A549 (cell line): ENCODE results near the gene ITGA7. TPM values are rescaled to one million over a fixed set of nuclear protein-coding genes. Genes with fewer than 3 reads are reported as not detected.
A peak's percentile ranks its signal among the peaks of the same experiment; 100 is the strongest.

Experiments used
- ATAC-seq, 2 experiments: fragments of 200-7000 bp in 1 of 2; fragments of >200 bp in 1 of 2; cut with Nextera tagmentation in 1 of 2; cut with Tn5 transposase in 1 of 2; 3 replicates each; pipeline versions ENCODE4 v1.8.0 to v1.9.1; 2018 to 2020; ENCODE audit warnings: mild to moderate bottlenecking in 1 of 2, moderate library complexity in 1 of 2
- CTCF ChIA-PET: fragments of 300-600 bp; sonication (Branson Sonifier 250); formaldehyde crosslinking; extraction: SDS; loops from one replicate; lab custom pipeline; 2021; ENCODE audit warnings: antibody characterized with exemption, inconsistent platforms; lab: Yijun Ruan, JAX
- POLR2A ChIA-PET: fragments of 350-600 bp; formaldehyde crosslinking; extraction: SDS; loops from one replicate; lab custom pipeline; 2021; ENCODE audit warnings: antibody characterized with exemption, inconsistent platforms; lab: Yijun Ruan, JAX
- DNase-seq, 2 experiments: peaks; one replicate each; pipeline versions ENCODE4 v3.0.0 to v3.0.0-alpha.2; 2011 to 2016; ENCODE audit warnings: low read depth in 1 of 2, low spot score in 1 of 2
- FAIRE-seq: peaks from 2 replicates; lab custom pipeline; 2011; peaks lifted over from hg19 to GRCh38; lab: Jason Lieb, UNC
- H3K27ac ChIP-seq, 2 experiments: fragments of >200 bp; sonication (Bioruptor Twin); formaldehyde crosslinking; 3 replicates each; pipeline ENCODE4 v1.5.1; 2016 to 2017
- H3K4me1 ChIP-seq: fragments of >200 bp; sonication (Bioruptor Twin); formaldehyde crosslinking; 3 replicates; pipeline ENCODE4 v1.6.1; 2016
- H3K4me2 ChIP-seq: fragments of >200 bp; sonication (Bioruptor Twin); formaldehyde crosslinking; 3 replicates; pipeline ENCODE4 v1.6.1; 2016
- H3K4me3 ChIP-seq: fragments of >200 bp; sonication (Bioruptor Twin); formaldehyde crosslinking; 3 replicates; pipeline ENCODE4 v1.5.1; 2016
- H3K9me3 ChIP-seq: fragments of >200 bp; sonication (Bioruptor Twin); formaldehyde crosslinking; 3 replicates; pipeline ENCODE4 v1.6.1; 2016
- CBX2 ChIP-seq: fragments of 200-600 bp; sonication (generic); IDR thresholded peaks from 2 replicates; pipeline ENCODE4 v1.6.1; 2016; ENCODE audit warnings: low read depth, mild to moderate bottlenecking, borderline replicate concordance
- CBX8 ChIP-seq: fragments of 200-600 bp; sonication (generic); IDR thresholded peaks from 2 replicates; pipeline ENCODE4 v1.6.1; 2016
- CHD2 ChIP-seq: fragments of 150-350 bp; IDR thresholded peaks from 2 replicates; pipeline ENCODE4 v1.6.1; 2014; ENCODE audit warnings: low read length; ENCODE audit not compliant: partially characterized antibody
- CHD4 ChIP-seq: fragments of 200-600 bp; sonication (generic); IDR thresholded peaks from 2 replicates; pipeline ENCODE4 v1.6.1; 2016; ENCODE audit warnings: antibody characterized with exemption, mild to moderate bottlenecking, borderline replicate concordance
- EHMT2 ChIP-seq: fragments of 200-600 bp; sonication (generic); IDR thresholded peaks from 2 replicates; pipeline ENCODE4 v1.6.1; 2016; ENCODE audit warnings: antibody characterized with exemption, low read depth, mild to moderate bottlenecking, moderate library complexity
- EP300 ChIP-seq, 2 experiments: fragments of >200 bp; sonication (Bioruptor Twin); formaldehyde crosslinking; IDR thresholded peaks; 2 replicates in 1 of 2; 3 replicates in 1 of 2; pipeline ENCODE4 v1.6.1; 2016 to 2017
- ESRRA ChIP-seq: fragments of 150-350 bp; IDR thresholded peaks from 2 replicates; pipeline ENCODE4 v1.6.1; 2014; ENCODE audit warnings: mild to moderate bottlenecking, low read length, borderline replicate concordance
- HDAC2 ChIP-seq: fragments of 200-600 bp; sonication (generic); IDR thresholded peaks from 2 replicates; pipeline ENCODE4 v1.6.1; 2016
- HES2 ChIP-seq: fragments of >200 bp; sonication (Bioruptor Twin); formaldehyde crosslinking; IDR thresholded peaks from 2 replicates; pipeline ENCODE4 v1.6.1; 2016
- HEYL ChIP-seq: fragments of 250-450 bp; sonication (Bioruptor Pico); IDR thresholded peaks from 2 replicates; pipeline ENCODE4 v1.8.0; 2021; ENCODE audit warnings: mild to moderate bottlenecking, moderate library complexity
- HOXA7 ChIP-seq: fragments of 250-450 bp; sonication (Bioruptor Pico); IDR thresholded peaks from 2 replicates; pipeline ENCODE4 v1.5.0; 2020; ENCODE audit warnings: mild to moderate bottlenecking, moderate library complexity
- HOXB13 ChIP-seq: fragments of 250-450 bp; sonication (Bioruptor Pico); IDR thresholded peaks from 2 replicates; pipeline ENCODE4 v1.5.0; 2020; ENCODE audit warnings: low read depth, mild to moderate bottlenecking, moderate library complexity
- JUNB ChIP-seq: fragments of >200 bp; sonication (Bioruptor Twin); formaldehyde crosslinking; IDR thresholded peaks from 2 replicates; pipeline ENCODE4 v1.6.1; 2016
- KDM1A ChIP-seq: fragments of 200-600 bp; sonication (generic); IDR thresholded peaks from 2 replicates; pipeline ENCODE4 v1.6.1; 2016; ENCODE audit warnings: low read depth, mild to moderate bottlenecking
- NR3C1 ChIP-seq: fragments of >200 bp; sonication (Bioruptor Twin); formaldehyde crosslinking; IDR thresholded peaks from 3 replicates; pipeline ENCODE4 v1.6.1; 2017
- PHF8 ChIP-seq: fragments of 200-600 bp; sonication (generic); IDR thresholded peaks from 2 replicates; pipeline ENCODE4 v1.6.1; 2016; ENCODE audit warnings: low read depth, mild to moderate bottlenecking, antibody characterized with exemption, moderate library complexity, borderline replicate concordance
- RCOR1 ChIP-seq: fragments of 150-350 bp; IDR thresholded peaks from 2 replicates; pipeline ENCODE4 v1.6.1; 2014; ENCODE audit warnings: antibody characterized with exemption, low read length, low read depth
- RFX5 ChIP-seq: fragments of 450-650 bp; IDR thresholded peaks from 2 replicates; pipeline ENCODE4 v1.7.1; 2014; ENCODE audit warnings: antibody characterized with exemption, mild to moderate bottlenecking, moderate library complexity
- TP53 ChIP-seq: fragments of 250-450 bp; sonication (Bioruptor Pico); IDR thresholded peaks from 2 replicates; pipeline ENCODE4 v1.5.0; 2021; ENCODE audit warnings: mild to moderate bottlenecking, moderate library complexity
- ZFP36 ChIP-seq: fragments of 450-650 bp; IDR thresholded peaks from 2 replicates; pipeline ENCODE4 v1.6.1; 2014; ENCODE audit warnings: borderline replicate concordance; ENCODE audit not compliant: partially characterized antibody
- ZSCAN20 ChIP-seq: fragments of 250-450 bp; sonication (Bioruptor Pico); IDR thresholded peaks from 2 replicates; pipeline ENCODE4 v1.8.0; 2022; ENCODE audit warnings: mild to moderate bottlenecking, moderate library complexity
- WGBS: methylation state at CpG from one replicate; pipeline ENCODE4 v1.1.6; 2017; ENCODE audit errors: missing lambda C conversion rate; 5-methylcytosine and 5-hydroxymethylcytosine counted together
- polyA plus RNA-seq, 4 experiments: library from polyadenylated mRNA; depleted of rRNA in 3 of 4; stranded (reverse); fragments of >200 nt; fragmentation: RNase III in 1 of 4; extraction: RNeasy Plus Mini Kit Qiagen cat#74134 plus additional on column Dnase treatment in 1 of 4; gene quantifications; 2 replicates in 3 of 4; 3 replicates in 1 of 4; pipeline ENCODE4 v1.2.3, GENCODE V29; 2011 to 2017
- TF ChIP-seq, protein P1 (sequence below): fragments of 450-650 bp; IDR thresholded peaks from 2 replicates; pipeline ENCODE4 v1.6.1; 2014; ENCODE audit warnings: antibody characterized with exemption
- TF ChIP-seq, protein P2 (sequence below): fragments of >200 bp; sonication (Bioruptor Twin); formaldehyde crosslinking; IDR thresholded peaks from 3 replicates; pipeline ENCODE4 v1.6.1; 2016
- TF ChIP-seq, protein P3 (sequence below): fragments of 150-350 bp; IDR thresholded peaks from 2 replicates; pipeline ENCODE4 v1.6.1; 2014; ENCODE audit warnings: low read depth, mild to moderate bottlenecking, low read length
- TF ChIP-seq, protein P4 (sequence below): fragments of >200 bp; sonication (Bioruptor Twin); formaldehyde crosslinking; IDR thresholded peaks from 3 replicates; pipeline ENCODE4 v1.5.1; 2016
- TF ChIP-seq, protein P5 (sequence below): fragments of 250-450 bp; sonication (Bioruptor Pico); IDR thresholded peaks from 2 replicates; pipeline ENCODE4 v1.5.0; 2021; ENCODE audit warnings: mild to moderate bottlenecking, moderate library complexity, borderline replicate concordance

The ITGA7 gene
- polyA plus RNA-seq, 2 of the 4 experiments (the other 2 are of a cell fraction), result 1.4 to 1.9 TPM

GRCh38 chr12:55716582-55716957 lies 8.9 kb upstream of the ITGA7 start:
- POLR2A ChIA-PET, result interaction anchor here (1.2 to 1.5 kb wide), 5 partner anchors 8 to 113 kb away, joined by 5 to 10 read pairs (median 6); partner anchors contain the start of genes CD63, DNAJC14, ORMDL2 and SARNP
- CTCF ChIA-PET, result interaction anchor here (0.7 to 12.3 kb wide), 7 partner anchors 8 to 97 kb away, joined by 3 to 139 read pairs (median 20); partner anchors contain the start of genes GDF11 and ITGA7

DNA sequence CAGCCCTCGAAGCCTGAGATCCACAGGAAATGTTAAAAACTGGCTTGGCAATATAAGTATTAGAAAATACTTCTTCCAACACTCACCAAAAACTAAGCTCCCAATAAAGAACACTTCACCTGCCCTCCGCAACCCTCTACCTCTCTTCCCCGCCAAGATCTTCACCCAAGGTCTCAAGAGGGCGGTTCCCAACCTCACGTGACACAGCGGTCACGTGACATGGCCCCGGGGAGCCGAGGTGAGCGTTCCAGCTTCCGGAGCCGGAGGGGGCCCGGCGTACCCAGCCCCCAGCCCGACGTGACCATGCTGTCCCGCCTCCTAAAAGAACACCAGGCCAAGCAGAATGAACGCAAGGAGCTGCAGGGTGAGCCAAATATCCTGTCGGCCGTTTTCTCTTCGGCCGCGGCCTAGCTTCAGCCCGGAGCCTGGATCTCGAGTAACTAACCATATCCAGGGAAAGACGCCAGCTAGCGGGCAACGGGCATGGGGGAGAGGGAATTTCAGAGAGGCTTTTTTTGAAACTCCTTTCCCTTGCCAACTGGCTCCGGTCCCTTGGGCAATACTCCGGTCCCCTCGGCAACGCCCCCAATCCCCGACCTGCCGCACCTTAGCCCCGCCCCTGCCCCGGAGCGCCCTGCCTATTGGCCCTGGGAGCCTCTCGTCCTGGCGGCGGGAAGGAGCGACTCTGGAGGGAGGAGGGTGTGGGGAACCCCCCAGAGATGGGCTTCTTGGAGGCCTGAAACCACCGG lies 8.3 kb upstream of the ITGA7 start, which contains the start of gene BLOC1S1:
BLOC1S1 (plus strand) TSS at position 214 of the 749 bp plus-strand sequence; CDS start at position 220, 6 bp downstream.
- FAIRE-seq (peak; percentile 70), ATAC-seq (peak; percentile 78 to 88), DNase-seq (peak; percentile 95 to 98)
- peak within 1 kb of the TSS; percentile 96 to 97 for H3K27ac ChIP-seq
- H3K4me2 ChIP-seq, result peak within 1 kb of the TSS; percentile 93
- WGBS, result 4% methylated on average over 32 of the region's 42 CpGs
- ChIA-PET CTCF (interaction anchor here (0.7 to 12.3 kb wide), 8 partner anchors 9 to 59 kb away, joined by 3 to 139 read pairs (median 14); partner anchors contain the start of genes GDF11 and ITGA7), POLR2A (interaction anchor here (0.7 to 1.5 kb wide), 7 partner anchors 9 to 114 kb away, joined by 4 to 10 read pairs (median 5); partner anchors contain the start of genes CD63, DNAJC14, ORMDL2 and SARNP)
- H3K4me1 ChIP-seq, result peaks cover 47% of the 10 kb centered on the region
- peak within 1 kb of the TSS; percentile 86 for H3K4me3 ChIP-seq
- no peaks in the 10 kb centered on the region for H3K9me3 ChIP-seq
- TF ChIP-seq, protein P1, sequence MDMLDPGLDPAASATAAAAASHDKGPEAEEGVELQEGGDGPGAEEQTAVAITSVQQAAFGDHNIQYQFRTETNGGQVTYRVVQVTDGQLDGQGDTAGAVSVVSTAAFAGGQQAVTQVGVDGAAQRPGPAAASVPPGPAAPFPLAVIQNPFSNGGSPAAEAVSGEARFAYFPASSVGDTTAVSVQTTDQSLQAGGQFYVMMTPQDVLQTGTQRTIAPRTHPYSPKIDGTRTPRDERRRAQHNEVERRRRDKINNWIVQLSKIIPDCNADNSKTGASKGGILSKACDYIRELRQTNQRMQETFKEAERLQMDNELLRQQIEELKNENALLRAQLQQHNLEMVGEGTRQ, result peak; percentile 100
- peak; percentile 1 for TF ChIP-seq ZFP36
- TF ChIP-seq HDAC2, result no peak; the same call in 1 of the 2 replicates
- no peak for TF ChIP-seq JUNB
- 0 out of 2 replicates have a peak, but pooled peaks have one; percentile 6 for TF ChIP-seq ESRRA
- TF ChIP-seq TP53 (CRISPR knock-in tag), result 0 out of 2 replicates have a peak, but pooled peaks have one; percentile 58
- TF ChIP-seq, protein P2, sequence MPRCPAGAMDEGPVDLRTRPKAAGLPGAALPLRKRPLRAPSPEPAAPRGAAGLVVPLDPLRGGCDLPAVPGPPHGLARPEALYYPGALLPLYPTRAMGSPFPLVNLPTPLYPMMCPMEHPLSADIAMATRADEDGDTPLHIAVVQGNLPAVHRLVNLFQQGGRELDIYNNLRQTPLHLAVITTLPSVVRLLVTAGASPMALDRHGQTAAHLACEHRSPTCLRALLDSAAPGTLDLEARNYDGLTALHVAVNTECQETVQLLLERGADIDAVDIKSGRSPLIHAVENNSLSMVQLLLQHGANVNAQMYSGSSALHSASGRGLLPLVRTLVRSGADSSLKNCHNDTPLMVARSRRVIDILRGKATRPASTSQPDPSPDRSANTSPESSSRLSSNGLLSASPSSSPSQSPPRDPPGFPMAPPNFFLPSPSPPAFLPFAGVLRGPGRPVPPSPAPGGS, result no peak
- no peak for TF ChIP-seq CBX8
- peak; percentile 98 for TF ChIP-seq PHF8
- TF ChIP-seq HES2, result no peak
- TF ChIP-seq EP300 (IDR thresholded peaks at IDR 0.05), result no peak
- TF ChIP-seq CHD2, result no peak
- no peak for TF ChIP-seq EHMT2
- TF ChIP-seq, protein P3, sequence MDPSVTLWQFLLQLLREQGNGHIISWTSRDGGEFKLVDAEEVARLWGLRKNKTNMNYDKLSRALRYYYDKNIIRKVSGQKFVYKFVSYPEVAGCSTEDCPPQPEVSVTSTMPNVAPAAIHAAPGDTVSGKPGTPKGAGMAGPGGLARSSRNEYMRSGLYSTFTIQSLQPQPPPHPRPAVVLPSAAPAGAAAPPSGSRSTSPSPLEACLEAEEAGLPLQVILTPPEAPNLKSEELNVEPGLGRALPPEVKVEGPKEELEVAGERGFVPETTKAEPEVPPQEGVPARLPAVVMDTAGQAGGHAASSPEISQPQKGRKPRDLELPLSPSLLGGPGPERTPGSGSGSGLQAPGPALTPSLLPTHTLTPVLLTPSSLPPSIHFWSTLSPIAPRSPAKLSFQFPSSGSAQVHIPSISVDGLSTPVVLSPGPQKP, result no peak
- TF ChIP-seq NR3C1, result no peak
- no peak for TF ChIP-seq KDM1A
- TF ChIP-seq HOXA7 (CRISPR knock-in tag), result no peak
- no peak for TF ChIP-seq RCOR1
- TF ChIP-seq, protein P4, sequence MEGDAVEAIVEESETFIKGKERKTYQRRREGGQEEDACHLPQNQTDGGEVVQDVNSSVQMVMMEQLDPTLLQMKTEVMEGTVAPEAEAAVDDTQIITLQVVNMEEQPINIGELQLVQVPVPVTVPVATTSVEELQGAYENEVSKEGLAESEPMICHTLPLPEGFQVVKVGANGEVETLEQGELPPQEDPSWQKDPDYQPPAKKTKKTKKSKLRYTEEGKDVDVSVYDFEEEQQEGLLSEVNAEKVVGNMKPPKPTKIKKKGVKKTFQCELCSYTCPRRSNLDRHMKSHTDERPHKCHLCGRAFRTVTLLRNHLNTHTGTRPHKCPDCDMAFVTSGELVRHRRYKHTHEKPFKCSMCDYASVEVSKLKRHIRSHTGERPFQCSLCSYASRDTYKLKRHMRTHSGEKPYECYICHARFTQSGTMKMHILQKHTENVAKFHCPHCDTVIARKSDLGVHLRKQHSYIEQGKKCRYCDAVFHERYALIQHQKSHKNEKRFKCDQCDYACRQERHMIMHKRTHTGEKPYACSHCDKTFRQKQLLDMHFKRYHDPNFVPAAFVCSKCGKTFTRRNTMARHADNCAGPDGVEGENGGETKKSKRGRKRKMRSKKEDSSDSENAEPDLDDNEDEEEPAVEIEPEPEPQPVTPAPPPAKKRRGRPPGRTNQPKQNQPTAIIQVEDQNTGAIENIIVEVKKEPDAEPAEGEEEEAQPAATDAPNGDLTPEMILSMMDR, result no peak

More at GRCh38 chr12:55716582-55716957, 8.9 kb upstream of the ITGA7 start:
- no peak for TF ChIP-seq PHF8
- TF ChIP-seq, protein P3, result no peak
- TF ChIP-seq, protein P5, sequence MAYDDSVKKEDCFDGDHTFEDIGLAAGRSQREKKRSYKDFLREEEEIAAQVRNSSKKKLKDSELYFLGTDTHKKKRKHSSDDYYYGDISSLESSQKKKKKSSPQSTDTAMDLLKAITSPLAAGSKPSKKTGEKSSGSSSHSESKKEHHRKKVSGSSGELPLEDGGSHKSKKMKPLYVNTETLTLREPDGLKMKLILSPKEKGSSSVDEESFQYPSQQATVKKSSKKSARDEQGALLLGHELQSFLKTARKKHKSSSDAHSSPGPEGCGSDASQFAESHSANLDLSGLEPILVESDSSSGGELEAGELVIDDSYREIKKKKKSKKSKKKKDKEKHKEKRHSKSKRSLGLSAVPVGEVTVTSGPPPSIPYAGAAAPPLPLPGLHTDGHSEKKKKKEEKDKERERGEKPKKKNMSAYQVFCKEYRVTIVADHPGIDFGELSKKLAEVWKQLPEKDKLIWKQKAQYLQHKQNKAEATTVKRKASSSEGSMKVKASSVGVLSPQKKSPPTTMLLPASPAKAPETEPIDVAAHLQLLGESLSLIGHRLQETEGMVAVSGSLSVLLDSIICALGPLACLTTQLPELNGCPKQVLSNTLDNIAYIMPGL (CRISPR knock-in tag), result no peak
- TF ChIP-seq CHD4, result no peak
- TF ChIP-seq HEYL (CRISPR knock-in tag), result no peak
- TF ChIP-seq HOXA7 (CRISPR knock-in tag), result no peak
- TF ChIP-seq ZSCAN20 (CRISPR knock-in tag), result no peak
- no peak for TF ChIP-seq HOXB13 (CRISPR knock-in tag)
- TF ChIP-seq ZFP36, result no peak
- TF ChIP-seq CBX2, result no peak
- no peak for TF ChIP-seq RFX5
- no peak for TF ChIP-seq EHMT2
- no peak for TF ChIP-seq NR3C1
- H3K4me3 ChIP-seq, result peak overlapping the region; percentile 86
- no peaks in the 10 kb centered on the region for H3K9me3 ChIP-seq
- DNase-seq (no peak), ATAC-seq (peak; percentile 9 to 40; a peak in 4 of 6 replicates), FAIRE-seq (no peak)
- H3K27ac ChIP-seq, result peak overlapping the region; percentile 96 to 97
- H3K4me2 ChIP-seq, result peak overlapping the region; percentile 93
- H3K4me1 ChIP-seq, result peaks cover 52% of the 10 kb centered on the region
- WGBS, result 2% methylated on average over 13 of the region's 13 CpGs
